ENCODE measurements around the gene RYR2. TPM values are rescaled to one million over a fixed set of nuclear protein-coding genes. Genes with fewer than 3 reads are reported as not detected.

RYR2 gene
- total and polyA plus RNA-seq, 8 donors = 1.6 to 6.9 (median 4.4) TPM

DNA sequence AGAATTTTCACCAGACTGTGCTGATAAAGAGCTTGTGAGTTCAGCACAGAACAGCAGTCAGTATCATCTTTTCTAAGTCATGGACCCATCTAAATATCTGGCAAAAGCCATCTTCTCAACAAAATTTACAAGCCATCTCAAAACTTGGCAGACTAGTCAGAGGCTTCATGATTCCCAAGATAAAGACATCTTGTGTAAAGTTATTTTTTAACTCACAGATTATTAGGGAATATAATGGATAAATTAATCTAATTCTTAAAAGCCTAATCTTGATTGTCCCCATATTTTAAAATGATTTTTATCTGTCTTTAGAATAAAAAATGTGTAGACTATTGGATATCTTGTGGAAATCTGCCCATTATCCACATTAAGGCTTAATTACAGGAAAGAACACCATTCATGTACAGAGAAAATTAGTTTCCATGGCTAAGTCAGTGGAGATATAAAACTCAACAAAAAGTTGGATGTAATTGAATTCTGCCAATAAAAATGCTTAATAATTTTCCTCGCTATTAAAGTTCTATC, 688.9 kb downstream of the RYR2 start:
- WGBS, 2 donors = 92 to 100% methylated on average over 1 of the region's 1 CpG
- TF ChIP-seq CTCF (IDR thresholded peaks at IDR 0.05) = no peak
- Histone ChIP-seq H3K4me1 (no peaks in the 10 kb centered on the region), H3K4me3 (no peak overlapping the region), H3K27me3 (no peaks in the 10 kb centered on the region), H3K27ac (no peak overlapping the region), H3K36me3 (no peaks in the 10 kb centered on the region), H3K9me3 (no peaks in the 10 kb centered on the region)
- FAIRE-seq (no peak), DNase-seq (no peak), ATAC-seq (no peak)
- intact Hi-C loops (cut with DNase I) = no loop called here

DNA sequence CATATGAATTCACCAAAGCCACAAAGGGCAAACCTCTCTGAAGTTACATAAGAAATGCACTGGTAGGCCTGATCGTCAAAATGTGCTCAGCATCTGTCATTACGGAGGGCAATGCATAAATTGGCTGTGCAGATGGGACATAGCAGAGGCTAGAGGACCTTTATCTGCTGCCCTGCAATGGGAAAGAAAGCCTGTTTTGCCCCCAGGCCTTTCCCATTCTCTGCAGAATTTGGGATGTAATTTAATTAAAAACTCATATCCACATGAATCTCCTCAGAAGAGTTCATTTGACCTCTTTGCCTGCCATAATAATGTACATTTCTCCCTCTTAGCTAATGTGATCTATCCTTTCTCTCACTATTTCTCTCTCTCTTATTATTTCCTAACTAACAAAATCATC, 690.7 kb downstream of the RYR2 start:
- 92 to 97% methylated on average over 2 of the region's 2 CpGs for WGBS, 2 donors
- no peaks in the 10 kb centered on the region for H3K9me3 ChIP-seq
- peaks cover 0 to 6% (median 6%) of the 10 kb centered on the region in 3 donors for H3K4me1 ChIP-seq
- H3K36me3 ChIP-seq = no peaks in the 10 kb centered on the region
- TF ChIP-seq CTCF (IDR thresholded peaks at IDR 0.05) = no peak
- no peak overlapping the region for H3K4me3 ChIP-seq
- DNase-seq (no peak), FAIRE-seq (no peak), ATAC-seq (no peak)
- intact Hi-C loops (cut with DNase I) = no loop called here
- H3K27ac ChIP-seq = no peak overlapping the region
- no peaks in the 10 kb centered on the region for H3K27me3 ChIP-seq

- no peaks in the 10 kb centered on the region for H3K9me3 ChIP-seq
- no peak for FAIRE-seq
- peaks cover 0 to 7% (median 6%) of the 10 kb centered on the region in 3 donors for H3K4me1 ChIP-seq
- WGBS, 2 donors = 67 to 71% methylated on average over 8 of the region's 8 CpGs
- DNase-seq = no peak
- no peak for TF ChIP-seq CTCF (IDR thresholded peaks at IDR 0.05)
- ATAC-seq = peak in 2 of 4 donors; percentile 29 to 56
- H3K36me3 ChIP-seq = no peaks in the 10 kb centered on the region
- H3K4me3 ChIP-seq = no peak overlapping the region
- intact Hi-C loops (cut with DNase I) = no loop called here
- H3K27ac ChIP-seq = no peak overlapping the region
- H3K27me3 ChIP-seq = no peaks in the 10 kb centered on the region
These were observed 694.5 kb downstream of the RYR2 start for GRCh38 chr1:237736372-237737029.

- no peak for TF ChIP-seq CTCF (IDR thresholded peaks at IDR 0.05)
- Histone ChIP-seq H3K27ac (no peak overlapping the region), H3K4me3 (no peak overlapping the region), H3K4me1 (peaks cover 0 to 7% (median 6%) of the 10 kb centered on the region in 3 donors), H3K36me3 (no peaks in the 10 kb centered on the region), H3K27me3 (no peaks in the 10 kb centered on the region), H3K9me3 (no peaks in the 10 kb centered on the region)
- no peak for DNase-seq
- intact Hi-C loops (cut with DNase I) = no loop called here
- ATAC-seq = peak in 1 of 4 donors; percentile 30
- FAIRE-seq = no peak
These were observed 695.5 kb downstream of the RYR2 start for GRCh38 chr1:237737448-237737847.

DNA sequence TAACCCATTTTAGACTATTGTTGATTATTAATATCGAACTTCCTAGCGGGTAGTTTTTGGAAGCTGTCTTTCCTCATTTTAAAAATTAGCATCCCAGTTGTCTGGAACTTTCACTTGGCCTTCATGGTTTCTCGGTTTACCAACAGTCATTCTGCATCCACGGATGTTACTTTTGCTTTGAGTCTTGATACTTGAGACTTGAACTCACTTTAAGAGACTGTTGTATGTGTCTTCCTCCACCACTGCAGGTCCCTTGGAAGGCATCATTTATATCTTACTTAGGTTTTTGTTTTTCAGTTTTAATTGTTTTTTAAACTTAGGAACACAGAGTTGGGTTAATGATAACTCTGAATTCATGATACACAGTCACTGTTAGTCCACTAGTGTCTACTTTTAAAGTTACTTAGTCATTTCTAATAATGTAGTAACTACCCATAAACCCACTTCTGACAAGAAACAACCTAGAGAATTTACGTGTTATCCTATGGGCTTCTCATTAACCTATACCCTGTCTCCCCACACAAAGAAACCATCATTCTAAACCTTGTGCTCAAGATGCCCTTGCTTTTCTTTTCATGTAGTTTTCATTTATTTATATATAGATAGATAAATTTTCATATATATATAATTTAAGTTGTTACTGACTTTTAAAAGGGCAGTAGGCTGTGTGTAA, 696.1 kb downstream of the RYR2 start:
- no peak for DNase-seq
- no peaks in the 10 kb centered on the region for H3K9me3 ChIP-seq
- 60 to 67% methylated on average over 5 of the region's 5 CpGs for WGBS, 2 donors

More for the DNA sequence above, 696.1 kb downstream of the RYR2 start:
- H3K4me3 ChIP-seq = no peak overlapping the region
- H3K27ac ChIP-seq = no peak overlapping the region
- peaks cover 0 to 7% (median 6%) of the 10 kb centered on the region in 3 donors for H3K4me1 ChIP-seq
- intact Hi-C loops (cut with DNase I) = no loop called here
- no peaks in the 10 kb centered on the region for H3K27me3 ChIP-seq
- no peaks in the 10 kb centered on the region for H3K36me3 ChIP-seq
- ATAC-seq (no peak), FAIRE-seq (no peak)
- no peak for TF ChIP-seq CTCF (IDR thresholded peaks at IDR 0.05)

All from pancreas (tissue), 10 donors.